RKO (cell line): ENCODE measurements around the gene SPDYE1.
"Not testable (repeated sequence)": the region's sequence is repeated elsewhere in the genome, so short reads cannot be mapped to it uniquely, and the experiment has no call there.

Source experiments
- DNase-seq: peaks from one replicate; pipeline ENCODE4 v3.0.0-alpha.2; 2016; ENCODE audit warnings: low spot score

The SPDYE1 gene

GRCh38 chr7:43992896-43993295, 4.8 kb upstream of the SPDYE1 start:
- DNase-seq: not testable (repeated sequence)

GRCh38 chr7:43994681-43995080, 3.0 kb upstream of the SPDYE1 start:
- DNase-seq: not testable (repeated sequence)

GRCh38 chr7:44012081-44012480, 14.4 kb downstream of the SPDYE1 start:
- not testable (repeated sequence) for DNase-seq

GRCh38 chr7:44015090-44015489, 17.4 kb downstream of the SPDYE1 start:
- DNase-seq: not testable (repeated sequence)

GRCh38 chr7:44018857-44019807, 21.4 kb downstream of the SPDYE1 start:
- DNase-seq: peak; percentile 94

- not testable (repeated sequence) for DNase-seq
These were observed 22.1 kb downstream of the SPDYE1 start for GRCh38 chr7:44019825-44020224.

DNA sequence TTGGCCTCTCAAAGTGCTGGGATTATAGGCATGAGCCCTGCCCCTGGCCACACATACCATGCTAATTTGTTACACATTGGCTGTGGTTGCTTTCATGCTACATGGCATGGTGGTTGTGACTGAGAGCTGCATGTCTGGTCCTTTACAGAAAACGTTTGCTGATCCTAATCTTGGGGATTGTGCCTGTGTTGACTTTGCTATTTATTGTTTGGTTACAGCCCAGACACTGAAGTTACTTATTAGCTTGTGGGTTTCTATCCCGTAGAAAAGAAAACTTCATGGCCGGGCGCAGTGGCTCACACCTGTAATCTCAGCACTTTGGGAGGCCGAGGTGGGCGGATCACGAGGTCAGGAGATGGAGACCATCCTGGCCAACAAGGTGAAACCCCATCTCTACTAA, 24.4 kb downstream of the SPDYE1 start:
- not testable (repeated sequence) for DNase-seq

- not testable (repeated sequence) for DNase-seq
These were observed 25.2 kb downstream of the SPDYE1 start for GRCh38 chr7:44022796-44023467.

GRCh38 chr7:44029433-44029832, 31.7 kb downstream of the SPDYE1 start:
- not testable (repeated sequence) for DNase-seq

GRCh38 chr7:44030029-44030428, 32.3 kb downstream of the SPDYE1 start:
- DNase-seq: not testable (repeated sequence)

DNA sequence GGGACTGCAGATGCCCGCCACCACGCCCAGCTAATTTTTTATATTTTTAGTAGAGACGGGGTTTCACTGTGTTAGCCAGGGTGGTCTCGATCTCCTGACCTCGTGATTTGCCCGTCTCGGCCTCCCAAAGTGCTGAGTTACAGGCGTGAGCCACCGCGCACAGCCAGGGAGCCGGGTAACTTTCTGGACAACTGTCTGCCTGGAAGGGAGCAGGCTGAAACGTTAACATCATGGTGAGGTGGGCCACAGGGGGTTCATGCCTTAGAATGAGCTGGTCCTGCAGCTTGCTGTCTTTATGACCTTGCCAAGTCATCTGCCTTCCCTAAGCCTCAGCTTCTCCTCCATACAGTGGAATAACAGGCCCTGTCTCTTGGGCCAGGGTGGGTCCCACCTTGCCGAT, 33.6 kb downstream of the SPDYE1 start:
- not testable (repeated sequence) for DNase-seq

- not testable (repeated sequence) for DNase-seq
These were observed 34.3 kb downstream of the SPDYE1 start for GRCh38 chr7:44032031-44032430.

- not testable (repeated sequence) for DNase-seq
These were observed 36.5 kb downstream of the SPDYE1 start for GRCh38 chr7:44033971-44034844.

DNA sequence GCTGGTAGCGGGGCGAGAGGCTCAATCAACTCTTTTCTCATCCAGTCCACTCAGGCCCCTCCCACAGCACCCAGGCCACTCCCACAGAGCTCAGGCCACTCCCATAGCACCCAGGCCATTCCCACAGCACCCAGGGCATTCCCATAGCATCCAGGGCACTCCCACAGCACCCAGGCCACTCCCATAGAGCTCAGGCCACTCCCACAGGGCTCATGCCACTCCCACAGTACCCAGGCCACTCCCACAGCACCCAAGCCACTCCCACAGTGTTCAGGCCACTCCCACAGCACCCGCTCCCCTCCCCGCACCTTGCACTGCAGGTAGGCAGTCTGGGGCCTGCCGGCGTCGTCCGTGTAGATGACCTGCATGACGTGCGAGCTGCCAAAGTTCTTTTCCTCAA, 38.7 kb downstream of the SPDYE1 start:
- not testable (repeated sequence) for DNase-seq

DNA sequence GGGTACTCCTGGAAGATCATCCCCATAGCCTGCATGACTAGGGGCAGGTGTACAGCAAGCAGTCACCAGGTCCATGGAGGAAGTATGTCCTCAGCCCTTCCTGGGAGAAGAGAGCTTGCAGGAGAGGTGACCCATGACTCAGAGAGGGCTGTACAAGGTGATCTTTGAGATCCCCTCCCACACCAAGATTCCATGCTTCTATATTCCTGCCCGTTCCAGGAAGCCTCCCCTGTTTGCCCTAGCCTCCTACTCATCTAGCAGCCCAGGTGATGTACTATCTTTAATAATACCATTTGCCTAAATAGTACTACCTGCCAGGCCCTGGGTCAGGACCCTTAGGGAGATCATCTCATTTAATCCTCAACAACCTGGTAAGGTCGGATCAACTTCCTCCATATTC, 40.3 kb downstream of the SPDYE1 start:
- not testable (repeated sequence) for DNase-seq

DNA sequence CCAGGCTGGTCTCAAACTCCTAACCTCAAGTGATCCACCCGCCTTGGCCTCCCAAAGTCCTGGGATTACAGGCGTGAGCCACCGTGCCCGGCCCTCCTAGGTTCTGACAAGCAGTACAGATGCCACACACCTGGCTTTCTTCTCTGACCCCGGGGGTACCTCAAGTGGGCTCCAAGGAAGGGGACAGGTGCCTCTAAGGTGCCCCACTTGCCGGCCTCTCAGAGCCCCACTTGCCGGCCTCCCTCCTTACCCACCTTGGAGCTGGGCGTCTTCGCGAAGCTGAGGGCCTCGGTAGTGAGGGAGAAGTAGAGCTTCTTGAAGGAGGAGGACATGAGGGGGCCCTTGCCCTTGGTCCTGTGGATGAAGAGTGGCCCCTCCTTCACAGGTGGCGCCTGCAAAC, 40.9 kb downstream of the SPDYE1 start:
- DNase-seq: not testable (repeated sequence)

DNA sequence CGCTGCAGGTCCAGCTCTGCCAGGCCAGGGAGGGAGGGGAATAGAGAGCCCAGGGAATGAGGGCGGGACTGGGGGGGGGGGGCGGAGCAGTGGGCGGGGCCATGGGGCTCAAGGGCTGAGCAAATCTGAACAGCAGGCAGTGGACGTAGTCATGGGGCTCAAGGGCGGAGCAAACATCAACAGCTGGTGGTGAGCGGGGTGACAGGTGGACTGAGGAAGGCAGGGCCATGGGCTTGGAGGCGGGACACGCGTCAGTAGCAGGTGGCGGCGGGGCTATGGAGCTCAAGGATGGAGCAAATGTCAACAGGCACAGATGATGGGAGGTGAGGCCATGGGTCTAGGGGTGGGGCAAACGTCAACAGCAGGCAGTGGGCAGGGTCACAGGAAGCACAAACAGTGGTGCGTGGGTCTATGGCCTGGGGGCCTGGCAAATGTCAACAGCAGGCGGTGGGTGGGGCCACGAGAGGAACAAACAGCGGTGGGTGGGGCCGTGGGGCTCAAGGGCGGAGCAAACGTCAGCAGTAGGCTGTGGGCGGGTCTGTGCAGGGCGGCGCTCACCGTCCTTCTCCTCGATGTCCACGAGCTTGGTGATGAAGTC, 41.4 kb downstream of the SPDYE1 start:
- peak; percentile 38 for DNase-seq

- DNase-seq: not testable (repeated sequence)
These were observed 42.2 kb downstream of the SPDYE1 start for GRCh38 chr7:44039800-44040492.

GRCh38 chr7:44040493-44040891, 42.8 kb downstream of the SPDYE1 start:
- not testable (repeated sequence) for DNase-seq

- DNase-seq: no peak
These were observed 44.5 kb downstream of the SPDYE1 start for GRCh38 chr7:44042221-44042620.

- no peak for DNase-seq
These were observed 46.2 kb downstream of the SPDYE1 start for GRCh38 chr7:44043902-44044301.
